Stimulated activated naive B cell treated with anti-CD40 and anti-IgM and Interleukin-4, amounts not matched to agents 10 μg/mL and 1 μg/mL and 100 μg/mL, for 72 hours (primary cell): ENCODE measurements around the gene TRIM8.
A peak's percentile ranks its signal among the peaks of the same experiment; 100 is the strongest.

ENCODE experiments used
- ATAC-seq, 2 donors: fragments of 150-1000 bp; cut with Tn5 transposase; replicated peaks; 2 replicates each; pipeline ENCODE4 v1.10.0; 2021; ENCODE audit warnings: moderate library complexity in 1 of 2
- DNase-seq: peaks from one replicate; pipeline ENCODE4 v3.0.0; 2021
- H3K27ac Mint-ChIP-seq: one replicate; pipeline ENCODE4 v1.8.0; 2022; ENCODE audit warnings: mild to moderate bottlenecking, mixed read lengths
- H3K27me3 Mint-ChIP-seq, 2 donors: one replicate each; pipeline ENCODE4 v1.8.0; 2022; ENCODE audit warnings: mixed read lengths in 2 of 2
- H3K36me3 Mint-ChIP-seq, 2 donors: one replicate each; pipeline ENCODE4 v1.8.0; 2022; ENCODE audit warnings: mixed read lengths in 2 of 2, mild to moderate bottlenecking in 1 of 2
- H3K4me1 Mint-ChIP-seq, 2 donors: one replicate each; pipeline ENCODE4 v1.8.0; 2022; ENCODE audit warnings: mixed read lengths in 2 of 2, mild to moderate bottlenecking in 1 of 2
- H3K4me3 Mint-ChIP-seq, 2 donors: one replicate each; pipeline ENCODE4 v1.8.0; 2022; ENCODE audit warnings: mild to moderate bottlenecking in 2 of 2, mixed read lengths in 2 of 2, moderate library complexity in 1 of 2
- H3K9me3 Mint-ChIP-seq, 2 donors: one replicate each; pipeline ENCODE4 v1.8.0; 2022; ENCODE audit warnings: mixed read lengths in 2 of 2, mild to moderate bottlenecking in 1 of 2

TRIM8 gene

GRCh38 chr10:102673236-102673818, 29.0 kb downstream of the TRIM8 start:
- H3K4me1 Mint-ChIP-seq, result peaks cover 22 to 36% of the 10 kb centered on the region in 2 donors
- H3K9me3 Mint-ChIP-seq, result no peaks in the 10 kb centered on the region
- no peaks in the 10 kb centered on the region for H3K36me3 Mint-ChIP-seq
- peak overlapping the region; percentile 20 for H3K27ac Mint-ChIP-seq
- H3K4me3 Mint-ChIP-seq, result peak overlapping the region; percentile 70 to 73
- DNase-seq (no peak), ATAC-seq (no peak)
- no peaks in the 10 kb centered on the region for H3K27me3 Mint-ChIP-seq

- Mint-ChIP-seq H3K36me3 (no peaks in the 10 kb centered on the region), H3K27me3 (no peaks in the 10 kb centered on the region), H3K4me3 (peak overlapping the region; percentile 70 to 73), H3K9me3 (no peaks in the 10 kb centered on the region), H3K27ac (peak overlapping the region; percentile 20), H3K4me1 (peaks cover 25 to 40% of the 10 kb centered on the region in 2 donors)
- DNase-seq (no peak), ATAC-seq (peak; percentile 72 to 77)
Measured at GRCh38 chr10:102673819-102674511, 29.7 kb downstream of the TRIM8 start.

DNA sequence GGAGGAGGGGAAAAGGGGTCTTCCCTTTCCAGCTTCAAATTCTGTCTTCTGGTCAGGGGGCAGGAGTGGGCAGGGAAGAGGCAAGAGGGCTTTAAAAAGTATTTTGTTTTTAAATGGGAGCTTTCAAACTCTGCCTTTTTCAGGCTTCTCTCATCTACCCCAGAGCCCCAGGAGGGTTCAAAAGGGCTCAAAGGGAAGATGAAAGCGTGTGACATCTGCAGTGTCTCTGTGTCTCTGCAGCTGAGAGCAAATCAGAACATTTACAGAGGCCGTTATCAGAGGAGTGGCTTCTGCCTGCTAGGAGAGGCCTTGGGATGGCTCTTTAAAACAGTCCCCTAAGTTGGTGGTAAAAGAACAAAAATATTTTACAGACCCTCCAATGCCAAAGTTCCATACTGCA, 30.3 kb downstream of the TRIM8 start:
- Mint-ChIP-seq H3K9me3 (no peaks in the 10 kb centered on the region), H3K27me3 (no peaks in the 10 kb centered on the region), H3K36me3 (no peaks in the 10 kb centered on the region), H3K27ac (no peak overlapping the region), H3K4me3 (no peak overlapping the region), H3K4me1 (peaks cover 27 to 43% of the 10 kb centered on the region in 2 donors)
- ATAC-seq (no peak), DNase-seq (no peak)

DNA sequence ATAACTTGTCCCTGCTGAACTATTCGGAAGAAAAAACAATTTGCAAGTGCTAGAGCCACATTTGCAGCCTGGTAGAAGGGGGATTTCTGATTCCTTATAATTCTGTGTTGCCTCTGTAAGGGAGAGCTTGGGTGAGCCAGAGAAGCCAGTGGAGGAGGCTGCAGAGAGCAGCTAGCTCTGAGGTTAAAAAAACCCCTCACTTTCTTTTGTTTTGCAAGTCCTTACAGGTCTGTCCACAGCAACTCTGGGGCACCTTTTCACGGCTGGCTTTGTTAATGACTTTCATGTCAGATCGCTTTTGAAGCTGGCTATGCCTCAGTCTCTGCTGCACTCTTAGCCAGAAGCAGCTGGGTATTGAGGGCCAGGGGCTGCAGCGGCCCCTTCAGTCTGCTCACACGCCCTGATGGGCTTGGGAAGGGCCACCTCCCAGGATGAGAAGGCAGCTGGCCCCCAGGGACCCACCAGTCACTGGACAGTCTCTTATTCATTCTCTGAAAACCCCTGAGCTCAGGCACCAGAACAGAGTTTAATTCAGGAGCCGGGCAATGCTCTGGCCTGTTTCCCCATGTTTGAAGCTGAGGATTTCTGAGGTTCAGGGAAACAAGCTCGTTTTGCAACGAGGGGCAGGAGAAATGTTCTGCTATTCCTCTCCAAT, 30.9 kb downstream of the TRIM8 start:
- Mint-ChIP-seq H3K9me3 (no peaks in the 10 kb centered on the region), H3K4me3 (peak overlapping the region in 1 of 2 donors; percentile 62), H3K27me3 (no peaks in the 10 kb centered on the region), H3K36me3 (peaks cover 0 to 2% of the 10 kb centered on the region in 2 donors), H3K4me1 (peaks cover 27 to 43% of the 10 kb centered on the region in 2 donors), H3K27ac (peak overlapping the region; percentile 47)
- DNase-seq (no peak), ATAC-seq (no peak)

DNA sequence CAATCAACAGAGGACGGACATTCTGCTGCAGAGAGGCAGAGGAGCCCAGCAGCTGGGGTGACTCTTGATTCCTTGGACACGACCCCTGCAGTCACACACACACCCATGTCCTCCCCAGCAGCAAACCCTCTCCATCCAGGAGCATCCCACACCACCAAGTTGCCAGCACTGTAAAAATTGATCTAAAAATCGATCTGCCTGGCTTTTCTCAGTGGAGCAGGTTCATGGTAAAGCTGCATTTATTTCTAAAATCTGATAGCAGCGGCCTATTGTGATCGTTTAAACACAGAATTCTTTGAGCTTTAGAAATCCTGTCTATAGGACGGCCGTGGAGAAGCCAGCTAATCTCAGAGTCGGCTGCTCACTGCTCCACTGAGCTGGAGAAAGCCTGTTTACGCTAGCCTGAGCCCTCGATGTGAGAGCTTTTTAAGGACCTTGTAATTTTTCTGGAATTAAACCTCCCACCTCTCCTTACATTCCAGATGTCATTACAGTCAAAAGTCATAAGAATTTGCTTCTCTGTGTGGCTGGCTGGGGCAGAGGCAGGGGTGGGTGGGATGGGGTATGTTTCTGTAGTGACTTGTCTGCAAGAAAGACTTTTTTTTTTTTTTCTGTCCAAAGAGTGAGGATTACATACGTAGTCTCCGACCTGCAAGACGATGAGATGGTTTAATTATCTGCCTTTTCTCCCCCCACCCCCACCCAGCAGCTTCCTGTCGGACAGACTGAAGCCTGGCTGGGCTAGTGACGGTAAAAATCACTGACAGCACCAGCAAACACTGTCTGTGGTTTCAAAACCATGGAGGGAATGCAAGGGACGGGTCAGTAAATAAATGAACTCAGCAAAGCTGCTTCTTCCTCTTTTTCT, 31.6 kb downstream of the TRIM8 start:
- Mint-ChIP-seq H3K36me3 (peaks cover 0 to 3% of the 10 kb centered on the region in 2 donors), H3K27me3 (no peaks in the 10 kb centered on the region), H3K4me1 (peaks cover 27 to 43% of the 10 kb centered on the region in 2 donors), H3K9me3 (no peaks in the 10 kb centered on the region), H3K4me3 (peak overlapping the region; percentile 27 to 62), H3K27ac (peak overlapping the region; percentile 60)
- DNase-seq (peak; percentile 53), ATAC-seq (peak; percentile 85 to 86)

- ATAC-seq, result no peak
- no peaks in the 10 kb centered on the region for H3K9me3 Mint-ChIP-seq
- DNase-seq, result no peak
- H3K36me3 Mint-ChIP-seq, result peaks cover 0 to 3% of the 10 kb centered on the region in 2 donors
- H3K27me3 Mint-ChIP-seq, result no peaks in the 10 kb centered on the region
- H3K4me3 Mint-ChIP-seq, result no peak overlapping the region
- H3K27ac Mint-ChIP-seq, result peak overlapping the region; percentile 14
- peaks cover 27 to 43% of the 10 kb centered on the region in 2 donors for H3K4me1 Mint-ChIP-seq
Measured at GRCh38 chr10:102676534-102677315, 32.4 kb downstream of the TRIM8 start.

DNA sequence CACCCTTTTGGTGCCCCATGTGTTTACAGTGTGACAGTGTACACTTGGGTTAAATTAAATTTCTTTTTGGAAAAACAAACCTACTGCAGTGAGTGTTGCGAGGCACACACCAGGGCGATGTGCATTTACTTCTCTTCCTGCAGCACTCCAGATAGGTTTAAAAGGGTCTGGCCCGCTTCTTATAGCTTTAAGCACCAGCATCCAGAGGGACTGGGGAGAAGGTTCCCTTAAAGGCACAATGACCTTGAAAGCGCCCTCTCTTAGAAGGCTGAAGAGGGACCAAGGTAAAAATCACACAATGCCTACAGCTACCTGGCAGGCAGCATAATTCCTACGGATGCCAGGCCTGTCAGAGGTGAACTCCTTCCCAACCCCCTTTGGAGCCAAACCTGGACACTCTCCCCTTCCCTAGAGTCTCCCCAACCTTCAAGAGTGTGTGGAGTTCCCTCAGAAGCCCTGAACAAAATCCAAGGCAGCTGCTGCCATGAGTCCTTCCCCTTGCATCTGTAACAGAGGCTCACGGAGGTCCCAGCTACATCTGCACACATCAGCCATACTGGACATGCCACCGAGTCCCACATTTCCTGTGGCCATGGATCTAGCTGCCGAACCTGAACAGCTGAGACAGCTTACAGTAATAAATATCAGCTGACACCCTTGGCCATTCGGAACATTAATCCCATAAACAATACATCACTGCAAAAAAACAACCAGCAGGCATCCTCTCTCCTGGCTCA, 33.2 kb downstream of the TRIM8 start:
- H3K36me3 Mint-ChIP-seq, result peaks cover 3 to 6% of the 10 kb centered on the region in 2 donors
- H3K27ac Mint-ChIP-seq, result peak overlapping the region; percentile 16
- no peaks in the 10 kb centered on the region for H3K27me3 Mint-ChIP-seq
- H3K4me1 Mint-ChIP-seq, result peaks cover 27 to 43% of the 10 kb centered on the region in 2 donors
- DNase-seq, result no peak
- H3K9me3 Mint-ChIP-seq, result no peaks in the 10 kb centered on the region
- no peak for ATAC-seq
- H3K4me3 Mint-ChIP-seq, result no peak overlapping the region

DNA sequence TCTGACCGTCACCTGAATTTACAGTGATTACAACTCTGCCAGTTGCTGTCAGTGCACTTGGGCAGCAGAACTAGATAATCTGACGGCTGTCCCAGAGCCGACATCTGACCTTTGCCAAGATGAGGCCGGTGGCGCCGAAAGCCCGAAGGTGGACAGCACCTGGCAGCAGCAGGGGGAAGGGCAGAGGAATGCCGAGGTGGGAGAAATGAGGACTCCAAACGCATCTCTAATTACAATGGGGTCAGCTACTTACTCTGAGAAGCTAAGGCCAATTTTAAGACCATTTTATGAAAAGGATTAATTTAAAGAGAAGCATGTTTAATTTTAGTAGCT, 33.8 kb downstream of the TRIM8 start:
- no peak overlapping the region for H3K27ac Mint-ChIP-seq
- no peaks in the 10 kb centered on the region for H3K27me3 Mint-ChIP-seq
- H3K4me3 Mint-ChIP-seq, result no peak overlapping the region
- no peaks in the 10 kb centered on the region for H3K9me3 Mint-ChIP-seq
- peaks cover 3 to 6% of the 10 kb centered on the region in 2 donors for H3K36me3 Mint-ChIP-seq
- ATAC-seq (no peak), DNase-seq (no peak)
- H3K4me1 Mint-ChIP-seq, result peaks cover 25 to 43% of the 10 kb centered on the region in 2 donors

DNA sequence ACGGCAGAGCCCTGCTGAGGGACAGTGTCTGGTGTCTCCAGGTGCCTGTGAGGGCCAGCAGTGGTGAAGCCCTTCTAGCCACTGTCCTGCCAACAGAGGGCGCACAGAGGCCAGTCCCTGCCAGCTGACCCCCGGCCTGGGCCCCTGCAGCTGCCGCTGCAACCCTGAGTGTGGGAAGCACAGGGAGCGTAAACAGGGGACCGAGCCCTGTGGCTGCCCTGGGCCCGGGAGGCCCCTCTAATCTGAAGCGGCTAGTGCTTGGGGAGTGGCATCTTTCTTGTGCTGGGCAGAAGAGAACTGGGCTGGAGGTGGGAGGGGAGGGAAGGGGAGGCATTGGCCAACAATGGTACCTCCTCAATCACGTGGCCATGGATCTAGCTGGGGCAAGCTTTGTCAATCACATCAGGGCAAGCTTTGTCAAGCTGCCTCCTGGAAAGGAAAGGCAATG, 34.6 kb downstream of the TRIM8 start:
- no peak overlapping the region for H3K4me3 Mint-ChIP-seq
- H3K27me3 Mint-ChIP-seq, result no peaks in the 10 kb centered on the region
- DNase-seq, result no peak

DNA sequence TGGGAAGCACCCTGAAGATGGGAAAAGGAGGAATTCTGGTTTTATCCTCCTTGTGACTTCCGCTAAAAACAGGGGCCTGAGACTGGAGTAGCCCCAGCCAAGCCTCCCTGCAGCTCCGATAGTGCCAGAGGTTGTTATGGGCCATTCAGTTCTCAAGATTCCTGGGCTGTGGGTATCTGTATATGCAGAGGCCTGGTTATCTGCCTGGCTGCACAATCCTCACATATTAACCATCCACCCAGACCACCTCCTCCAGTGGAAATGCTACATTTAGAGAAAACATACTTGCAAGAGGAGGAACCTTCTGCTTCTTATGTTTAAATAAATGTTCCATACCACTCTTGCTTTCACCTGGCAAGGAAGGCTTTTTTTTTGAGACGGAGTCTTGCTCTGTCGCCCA, 35.3 kb downstream of the TRIM8 start:
- ATAC-seq (no peak), DNase-seq (no peak)
- H3K9me3 Mint-ChIP-seq, result no peaks in the 10 kb centered on the region
- no peak overlapping the region for H3K27ac Mint-ChIP-seq
- H3K27me3 Mint-ChIP-seq, result no peaks in the 10 kb centered on the region
- H3K4me1 Mint-ChIP-seq, result peaks cover 20 to 34% of the 10 kb centered on the region in 2 donors
- H3K36me3 Mint-ChIP-seq, result peaks cover 3 to 6% of the 10 kb centered on the region in 2 donors
- H3K4me3 Mint-ChIP-seq, result no peak overlapping the region

More for the DNA sequence above, 34.6 kb downstream of the TRIM8 start:
- H3K9me3 Mint-ChIP-seq, result no peaks in the 10 kb centered on the region
- peaks cover 21 to 38% of the 10 kb centered on the region in 2 donors for H3K4me1 Mint-ChIP-seq
- peak; percentile 23 to 38 for ATAC-seq
- peaks cover 3 to 6% of the 10 kb centered on the region in 2 donors for H3K36me3 Mint-ChIP-seq
- no peak overlapping the region for H3K27ac Mint-ChIP-seq

GRCh38 chr10:102681696-102682095, 37.4 kb downstream of the TRIM8 start:
- Mint-ChIP-seq H3K36me3 (peaks cover 9 to 13% of the 10 kb centered on the region in 2 donors), H3K27ac (no peak overlapping the region), H3K4me3 (no peak overlapping the region), H3K27me3 (no peaks in the 10 kb centered on the region), H3K9me3 (no peaks in the 10 kb centered on the region), H3K4me1 (peaks cover 8 to 16% of the 10 kb centered on the region in 2 donors)
- DNase-seq (no peak), ATAC-seq (no peak)

GRCh38 chr10:102682416-102682815, 38.1 kb downstream of the TRIM8 start:
- ATAC-seq (no peak), DNase-seq (no peak)
- Mint-ChIP-seq H3K36me3 (peaks cover 9 to 13% of the 10 kb centered on the region in 2 donors), H3K4me3 (no peak overlapping the region), H3K27ac (peak overlapping the region; percentile 47), H3K27me3 (no peaks in the 10 kb centered on the region), H3K9me3 (no peaks in the 10 kb centered on the region), H3K4me1 (peaks cover 8 to 16% of the 10 kb centered on the region in 2 donors)

- ATAC-seq (no peak), DNase-seq (no peak)
- Mint-ChIP-seq H3K9me3 (no peaks in the 10 kb centered on the region), H3K27me3 (no peaks in the 10 kb centered on the region), H3K4me3 (no peak overlapping the region), H3K36me3 (peaks cover 9 to 17% of the 10 kb centered on the region in 2 donors), H3K27ac (no peak overlapping the region), H3K4me1 (peaks cover 8 to 16% of the 10 kb centered on the region in 2 donors)
Measured at GRCh38 chr10:102682981-102683380, 38.7 kb downstream of the TRIM8 start.
